ENCODE results near the gene NEDD9. TPM values are rescaled to one million over a fixed set of nuclear protein-coding genes. Genes with fewer than 3 reads are reported as not detected.
A peak's percentile ranks its signal among the peaks of the same experiment; 100 is the strongest.

Gene NEDD9
- total RNA-seq, 1 donor from 2014 or later, result 23.2 TPM

- H3K4me3 Mint-ChIP-seq (ENCODE audit: unreplicated experiment), result peak overlapping the region; percentile 21
- no peak for DNase-seq (ENCODE audit: low spot score)
Measured at GRCh38 chr6:11227698-11228097, 4.8 kb downstream of the NEDD9 start.

GRCh38 chr6:11226005-11226404 is 6.5 kb downstream of the NEDD9 start:
- H3K36me3 Mint-ChIP-seq (ENCODE audit: low read depth), result peaks cover 6% of the 10 kb centered on the region
- peaks cover 89% of the 10 kb centered on the region for H3K4me1 Mint-ChIP-seq (ENCODE audit: low read depth)
- no peak overlapping the region for H3K4me3 Mint-ChIP-seq (ENCODE audit: unreplicated experiment)
- TF ChIP-seq CTCF (IDR thresholded peaks at IDR 0.05), result no peak
- no peak for DNase-seq (ENCODE audit: low spot score)
- H3K27ac Mint-ChIP-seq (ENCODE audit: unreplicated experiment), result peak overlapping the region; percentile 32
- no peaks in the 10 kb centered on the region for H3K9me3 Mint-ChIP-seq (ENCODE audit: low read depth)
- no peaks in the 10 kb centered on the region for H3K27me3 Mint-ChIP-seq (ENCODE audit: low read depth)

More at GRCh38 chr6:11227698-11228097, 4.8 kb downstream of the NEDD9 start:
- Mint-ChIP-seq H3K27ac (ENCODE audit: unreplicated experiment) (peak overlapping the region; percentile 53), H3K4me1 (ENCODE audit: low read depth) (peaks cover 76% of the 10 kb centered on the region), H3K27me3 (ENCODE audit: low read depth) (no peaks in the 10 kb centered on the region), H3K36me3 (ENCODE audit: low read depth) (peaks cover 4% of the 10 kb centered on the region), H3K9me3 (ENCODE audit: low read depth) (no peaks in the 10 kb centered on the region)
- no peak for TF ChIP-seq CTCF (IDR thresholded peaks at IDR 0.05)

GRCh38 chr6:11224966-11225463 is 7.5 kb downstream of the NEDD9 start:
- Mint-ChIP-seq H3K27ac (ENCODE audit: unreplicated experiment) (peak overlapping the region; percentile 57), H3K36me3 (ENCODE audit: low read depth) (peaks cover 9% of the 10 kb centered on the region), H3K9me3 (ENCODE audit: low read depth) (no peaks in the 10 kb centered on the region), H3K4me1 (ENCODE audit: low read depth) (peaks cover 79% of the 10 kb centered on the region), H3K4me3 (ENCODE audit: unreplicated experiment) (no peak overlapping the region), H3K27me3 (ENCODE audit: low read depth) (no peaks in the 10 kb centered on the region)
- no peak for DNase-seq (ENCODE audit: low spot score)
- no peak for TF ChIP-seq CTCF (IDR thresholded peaks at IDR 0.05)

GRCh38 chr6:11224252-11224965 is 8.1 kb downstream of the NEDD9 start:
- no peaks in the 10 kb centered on the region for H3K27me3 Mint-ChIP-seq (ENCODE audit: low read depth)
- peaks cover 11% of the 10 kb centered on the region for H3K36me3 Mint-ChIP-seq (ENCODE audit: low read depth)
- DNase-seq (ENCODE audit: low spot score), result no peak
- peak overlapping the region; percentile 57 for H3K27ac Mint-ChIP-seq (ENCODE audit: unreplicated experiment)
- TF ChIP-seq CTCF (IDR thresholded peaks at IDR 0.05), result no peak
- no peak overlapping the region for H3K4me3 Mint-ChIP-seq (ENCODE audit: unreplicated experiment)
- H3K4me1 Mint-ChIP-seq (ENCODE audit: low read depth), result peaks cover 77% of the 10 kb centered on the region
- no peaks in the 10 kb centered on the region for H3K9me3 Mint-ChIP-seq (ENCODE audit: low read depth)

GRCh38 chr6:11223286-11223864 is 9.1 kb downstream of the NEDD9 start:
- Mint-ChIP-seq H3K4me3 (ENCODE audit: unreplicated experiment) (no peak overlapping the region), H3K27ac (ENCODE audit: unreplicated experiment) (no peak overlapping the region), H3K9me3 (ENCODE audit: low read depth) (no peaks in the 10 kb centered on the region), H3K27me3 (ENCODE audit: low read depth) (no peaks in the 10 kb centered on the region), H3K4me1 (ENCODE audit: low read depth) (peaks cover 79% of the 10 kb centered on the region), H3K36me3 (ENCODE audit: low read depth) (peaks cover 12% of the 10 kb centered on the region)
- TF ChIP-seq CTCF (IDR thresholded peaks at IDR 0.05), result no peak
- DNase-seq (ENCODE audit: low spot score), result no peak

Measured in chondrocyte (in vitro differentiated cells).